HepG2 (cell line): ENCODE measurements around the gene EZH1. TPM values are rescaled to one million over a fixed set of nuclear protein-coding genes. Genes with fewer than 3 reads are reported as not detected.

Experiments
- ARNT ChIP-seq: fragments of 450-650 bp; IDR thresholded peaks from 2 replicates; pipeline ENCODE4 v1.6.1; 2017
- CC2D1A ChIP-seq: sonication (generic); formaldehyde crosslinking; IDR thresholded peaks from 2 replicates; pipeline ENCODE4 v1.8.1; 2023; ENCODE audit warnings: mild to moderate bottlenecking, missing genetic modification reagents
- CHCHD3 ChIP-seq: sonication (generic); formaldehyde crosslinking; IDR thresholded peaks from 2 replicates; pipeline ENCODE4 v1.8.0; 2022; ENCODE audit warnings: mild to moderate bottlenecking, missing genetic modification reagents, moderate library complexity
- FIP1L1 ChIP-seq: fragments of 200-400 bp; formaldehyde crosslinking; IDR thresholded peaks from 2 replicates; pipeline ENCODE4 v1.6.1; 2018; ENCODE audit warnings: low read depth, mild to moderate bottlenecking, low read length, moderate library complexity, borderline replicate concordance; ENCODE audit not compliant: insufficient read depth
- FOXO1 ChIP-seq: sonication (generic); formaldehyde crosslinking; IDR thresholded peaks from 2 replicates; pipeline ENCODE4 v1.4.0; 2020; ENCODE audit warnings: missing genetic modification reagents
- HNRNPH1 ChIP-seq: fragments of 200-400 bp; formaldehyde crosslinking; optimal IDR thresholded peaks from 2 replicates; pipeline ENCODE3; 2017; ENCODE audit warnings: mild to moderate bottlenecking, low read depth, low read length
- MEIS2 ChIP-seq: sonication (generic); formaldehyde crosslinking; IDR thresholded peaks from 2 replicates; pipeline ENCODE4 v1.9.0; 2021; ENCODE audit warnings: mild to moderate bottlenecking, missing genetic modification reagents
- MTF2 ChIP-seq: sonication (generic); formaldehyde crosslinking; IDR thresholded peaks from 2 replicates; pipeline ENCODE4 v1.5.0; 2020; ENCODE audit warnings: missing genetic modification reagents, borderline replicate concordance
- NCOA5 ChIP-seq: sonication (generic); formaldehyde crosslinking; IDR thresholded peaks from 2 replicates; pipeline ENCODE4 v1.4.0; 2020; ENCODE audit warnings: missing genetic modification reagents
- NFE2 ChIP-seq: sonication (generic); formaldehyde crosslinking; IDR thresholded peaks from 2 replicates; pipeline ENCODE4 v1.4.0; 2020; ENCODE audit warnings: missing genetic modification reagents
- PCBP1 ChIP-seq: fragments of 200-400 bp; formaldehyde crosslinking; IDR thresholded peaks from 2 replicates; pipeline ENCODE4 v1.6.1; 2017; ENCODE audit warnings: mild to moderate bottlenecking, low read depth, low read length, borderline replicate concordance
- RCOR2 ChIP-seq: IDR thresholded peaks from 2 replicates; pipeline ENCODE4 v1.6.1; 2016; ENCODE audit warnings: missing biosample characterization, missing genetic modification reagents
- REPIN1 ChIP-seq: sonication (generic); formaldehyde crosslinking; IDR thresholded peaks from 2 replicates; pipeline ENCODE4 v1.8.0; 2022; ENCODE audit warnings: missing genetic modification reagents, low read depth, mild to moderate bottlenecking, borderline replicate concordance
- SIN3A ChIP-seq: IDR thresholded peaks from 2 replicates; pipeline ENCODE4 v1.6.1; 2011; ENCODE audit warnings: low read depth, mild to moderate bottlenecking, control low read depth, low read length, borderline replicate concordance
- TSC22D2 ChIP-seq: sonication (generic); formaldehyde crosslinking; IDR thresholded peaks from 2 replicates; pipeline ENCODE4 v1.5.1; 2020; ENCODE audit warnings: missing genetic modification reagents, mild to moderate bottlenecking, borderline replicate concordance
- ZKSCAN8 ChIP-seq: IDR thresholded peaks from 2 replicates; pipeline ENCODE4 v1.6.1; 2016; ENCODE audit warnings: borderline replicate concordance, missing genetic modification reagents, missing compliant biosample characterization
- ZNF446 ChIP-seq: sonication (generic); formaldehyde crosslinking; IDR thresholded peaks from 2 replicates; pipeline ENCODE4 v1.5.0; 2020; ENCODE audit warnings: mild to moderate bottlenecking, missing genetic modification reagents
- ZNF563 ChIP-seq: sonication (generic); formaldehyde crosslinking; IDR thresholded peaks from 2 replicates; pipeline ENCODE4 v1.8.0; 2022; ENCODE audit warnings: mild to moderate bottlenecking, moderate library complexity, missing genetic modification reagents
- ZNF570 ChIP-seq: sonication (generic); formaldehyde crosslinking; IDR thresholded peaks from 2 replicates; pipeline ENCODE4 v1.4.0; 2020; ENCODE audit warnings: mild to moderate bottlenecking, missing genetic modification reagents, borderline replicate concordance
- ZNF605 ChIP-seq: sonication (generic); formaldehyde crosslinking; IDR thresholded peaks from 2 replicates; pipeline ENCODE4 v1.8.0; 2022; ENCODE audit warnings: mild to moderate bottlenecking, missing genetic modification reagents
- ZNF747 ChIP-seq: sonication (generic); formaldehyde crosslinking; IDR thresholded peaks from 2 replicates; pipeline ENCODE4 v1.8.1; 2023; ENCODE audit warnings: missing genetic modification reagents, mild to moderate bottlenecking, borderline replicate concordance
- polyA plus RNA-seq, 8 experiments: library from polyadenylated mRNA; depleted of rRNA in 3 of 8; stranded (reverse) in 7 of 8; unstranded in 1 of 8; fragments of >200 nt; fragmentation: Illumina TruSeq in 4 of 8; extraction: Trizol in 4 of 8; gene quantifications; 2 replicates each; pipeline versions ENCODE4 v1.2.1 to v1.2.3, GENCODE V29; 2011 to 2016; ENCODE audit warnings: low read depth in 4 of 8, missing spikeins in 1 of 8, mixed read lengths in 1 of 8; ENCODE audit not compliant: insufficient read depth in 1 of 8
- total RNA-seq, 5 experiments: library from RNA; depleted of rRNA; stranded (reverse); fragments of >200 nt; fragmentation: Illumina TruSeq; extraction: Trizol; gene quantifications; 2 replicates each; pipeline ENCODE4 v1.2.3, GENCODE V29; 2016; ENCODE audit warnings: low read depth in 1 of 5
- TF ChIP-seq, protein P1 (sequence below): sonication (generic); formaldehyde crosslinking; IDR thresholded peaks from 2 replicates; pipeline ENCODE4 v1.4.0; 2020; ENCODE audit warnings: missing genetic modification reagents, borderline replicate concordance
- TF ChIP-seq, protein P2 (sequence below): sonication (generic); formaldehyde crosslinking; IDR thresholded peaks from 2 replicates; pipeline ENCODE4; 2020; ENCODE audit warnings: missing genetic modification reagents, mild to moderate bottlenecking, borderline replicate concordance

The EZH1 gene
- total and polyA plus RNA-seq, 2 of the 13 experiments (the other 11 are each of a cell fraction or from before 2014, with no cell fraction given): 11.6 to 24.0 TPM

DNA sequence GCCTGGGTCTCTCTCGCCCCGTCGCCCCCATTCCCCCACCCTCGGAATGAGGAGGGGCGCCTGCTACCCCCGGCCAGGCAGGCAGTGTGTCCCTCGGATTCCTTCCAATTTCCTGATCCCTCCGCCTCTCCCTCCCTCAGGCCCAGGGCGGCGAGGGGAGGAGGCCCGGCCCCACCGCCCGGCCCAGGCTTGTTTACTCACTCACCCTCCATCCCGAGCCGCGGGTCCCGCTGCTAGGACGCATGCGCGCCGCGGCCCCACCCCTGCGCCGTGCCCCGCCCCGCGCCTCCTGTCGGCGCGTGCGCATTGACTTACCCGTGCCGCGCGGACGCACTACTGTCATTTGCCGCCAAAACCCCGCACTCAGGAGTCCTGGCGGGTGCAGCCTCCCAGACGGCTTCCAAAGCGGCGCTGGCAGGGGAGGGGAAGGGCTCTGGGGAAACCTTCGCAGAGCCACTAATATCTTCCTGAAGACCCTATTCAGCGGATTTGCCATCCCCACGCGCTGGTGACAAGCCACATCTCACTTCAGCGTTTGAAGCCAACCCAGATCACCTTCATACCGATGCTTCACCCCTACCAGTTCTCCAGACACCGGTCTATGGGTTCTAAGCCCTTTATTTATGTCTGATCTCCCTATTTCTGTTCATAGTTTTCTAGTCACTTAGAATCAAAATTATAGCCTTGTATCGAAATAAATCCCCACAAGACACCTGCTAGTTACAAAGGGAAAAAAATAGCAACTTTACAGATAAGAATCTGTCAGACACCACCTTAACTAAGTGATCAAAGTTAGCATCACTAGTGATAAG, at the start of gene EZH1 (continued):
- TF ChIP-seq, protein P1, sequence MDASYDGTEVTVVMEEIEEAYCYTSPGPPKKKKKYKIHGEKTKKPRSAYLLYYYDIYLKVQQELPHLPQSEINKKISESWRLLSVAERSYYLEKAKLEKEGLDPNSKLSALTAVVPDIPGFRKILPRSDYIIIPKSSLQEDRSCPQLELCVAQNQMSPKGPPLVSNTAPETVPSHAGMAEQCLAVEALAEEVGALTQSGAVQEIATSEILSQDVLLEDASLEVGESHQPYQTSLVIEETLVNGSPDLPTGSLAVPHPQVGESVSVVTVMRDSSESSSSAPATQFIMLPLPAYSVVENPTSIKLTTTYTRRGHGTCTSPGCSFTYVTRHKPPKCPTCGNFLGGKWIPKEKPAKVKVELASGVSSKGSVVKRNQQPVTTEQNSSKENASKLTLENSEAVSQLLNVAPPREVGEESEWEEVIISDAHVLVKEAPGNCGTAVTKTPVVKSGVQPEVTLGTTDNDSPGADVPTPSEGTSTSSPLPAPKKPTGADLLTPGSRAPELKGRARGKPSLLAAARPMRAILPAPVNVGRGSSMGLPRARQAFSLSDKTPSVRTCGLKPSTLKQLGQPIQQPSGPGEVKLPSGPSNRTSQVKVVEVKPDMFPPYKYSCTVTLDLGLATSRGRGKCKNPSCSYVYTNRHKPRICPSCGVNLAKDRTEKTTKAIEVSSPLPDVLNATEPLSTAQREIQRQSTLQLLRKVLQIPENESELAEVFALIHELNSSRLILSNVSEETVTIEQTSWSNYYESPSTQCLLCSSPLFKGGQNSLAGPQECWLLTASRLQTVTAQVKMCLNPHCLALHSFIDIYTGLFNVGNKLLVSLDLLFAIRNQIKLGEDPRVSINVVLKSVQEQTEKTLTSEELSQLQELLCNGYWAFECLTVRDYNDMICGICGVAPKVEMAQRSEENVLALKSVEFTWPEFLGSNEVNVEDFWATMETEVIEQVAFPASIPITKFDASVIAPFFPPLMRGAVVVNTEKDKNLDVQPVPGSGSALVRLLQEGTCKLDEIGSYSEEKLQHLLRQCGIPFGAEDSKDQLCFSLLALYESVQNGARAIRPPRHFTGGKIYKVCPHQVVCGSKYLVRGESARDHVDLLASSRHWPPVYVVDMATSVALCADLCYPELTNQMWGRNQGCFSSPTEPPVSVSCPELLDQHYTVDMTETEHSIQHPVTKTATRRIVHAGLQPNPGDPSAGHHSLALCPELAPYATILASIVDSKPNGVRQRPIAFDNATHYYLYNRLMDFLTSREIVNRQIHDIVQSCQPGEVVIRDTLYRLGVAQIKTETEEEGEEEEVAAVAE (CRISPR knock-in tag): 0 out of 2 replicates have a peak, but pooled peaks have one; percentile 34
- TF ChIP-seq MEIS2: peak; percentile 75
- TF ChIP-seq ZNF563 (CRISPR knock-in tag): peak; percentile 88; the same call in 1 of the 2 replicates
- no peak for TF ChIP-seq NCOA5 (CRISPR knock-in tag)
- no peak for TF ChIP-seq CC2D1A (CRISPR knock-in tag)
- no peak; the same call in 1 of the 2 replicates for TF ChIP-seq MTF2 (CRISPR knock-in tag)
- TF ChIP-seq FIP1L1: 0 out of 2 replicates have a peak, but pooled peaks have one; percentile 47
- no peak for TF ChIP-seq CHCHD3
- TF ChIP-seq HNRNPH1: no peak
- TF ChIP-seq ZNF747 (CRISPR knock-in tag): peak; percentile 98
- TF ChIP-seq TSC22D2: 0 out of 2 replicates have a peak, but pooled peaks have one; percentile 56
- no peak for TF ChIP-seq ARNT
- peak; percentile 88 for TF ChIP-seq FOXO1
- peak; percentile 83 for TF ChIP-seq REPIN1 (CRISPR knock-in tag)
- peak; percentile 98 for TF ChIP-seq ZNF605 (CRISPR knock-in tag)
- TF ChIP-seq, protein P2, sequence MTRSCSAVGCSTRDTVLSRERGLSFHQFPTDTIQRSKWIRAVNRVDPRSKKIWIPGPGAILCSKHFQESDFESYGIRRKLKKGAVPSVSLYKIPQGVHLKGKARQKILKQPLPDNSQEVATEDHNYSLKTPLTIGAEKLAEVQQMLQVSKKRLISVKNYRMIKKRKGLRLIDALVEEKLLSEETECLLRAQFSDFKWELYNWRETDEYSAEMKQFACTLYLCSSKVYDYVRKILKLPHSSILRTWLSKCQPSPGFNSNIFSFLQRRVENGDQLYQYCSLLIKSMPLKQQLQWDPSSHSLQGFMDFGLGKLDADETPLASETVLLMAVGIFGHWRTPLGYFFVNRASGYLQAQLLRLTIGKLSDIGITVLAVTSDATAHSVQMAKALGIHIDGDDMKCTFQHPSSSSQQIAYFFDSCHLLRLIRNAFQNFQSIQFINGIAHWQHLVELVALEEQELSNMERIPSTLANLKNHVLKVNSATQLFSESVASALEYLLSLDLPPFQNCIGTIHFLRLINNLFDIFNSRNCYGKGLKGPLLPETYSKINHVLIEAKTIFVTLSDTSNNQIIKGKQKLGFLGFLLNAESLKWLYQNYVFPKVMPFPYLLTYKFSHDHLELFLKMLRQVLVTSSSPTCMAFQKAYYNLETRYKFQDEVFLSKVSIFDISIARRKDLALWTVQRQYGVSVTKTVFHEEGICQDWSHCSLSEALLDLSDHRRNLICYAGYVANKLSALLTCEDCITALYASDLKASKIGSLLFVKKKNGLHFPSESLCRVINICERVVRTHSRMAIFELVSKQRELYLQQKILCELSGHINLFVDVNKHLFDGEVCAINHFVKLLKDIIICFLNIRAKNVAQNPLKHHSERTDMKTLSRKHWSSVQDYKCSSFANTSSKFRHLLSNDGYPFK (CRISPR knock-in tag): peak; percentile 62
- peak; percentile 32; the same call in 1 of the 2 replicates for TF ChIP-seq ZNF446 (CRISPR knock-in tag)
- TF ChIP-seq ZKSCAN8 (CRISPR knock-in tag): no peak
- TF ChIP-seq ZNF570 (CRISPR knock-in tag): no peak
- TF ChIP-seq SIN3A: no peak
- no peak for TF ChIP-seq PCBP1
- TF ChIP-seq NFE2 (CRISPR knock-in tag): no peak
- no peak; the same call in 1 of the 2 replicates for TF ChIP-seq RCOR2 (CRISPR knock-in tag)
